GM18519 (cell line): Measurements from ENCODE around the gene C5orf22.
"Not testable (repeated sequence)": the region's sequence is repeated elsewhere in the genome, so short reads cannot be mapped to it uniquely, and the experiment has no call there.

Experiments
- ATAC-seq: cut with Tn5 transposase; IDR thresholded peaks from one replicate; pipeline ENCODE4 v1.9.1; 2021; ENCODE audit warnings: mild to moderate bottlenecking, moderate library complexity; ENCODE audit not compliant: unreplicated experiment, low FRiP score

Gene C5orf22

GRCh38 chr5:31531888-31532547, at the start of gene C5orf22, which contains the start of gene DROSHA:
Gene C5orf22, plus strand, starts transcription at chr5:31532301. Its CDS starts 92 bp downstream, at chr5:31532393.
Gene DROSHA, minus strand, starts transcription at chr5:31532093. Its CDS starts 3,034 bp downstream, at chr5:31529059.
- peak; percentile 88 for ATAC-seq

DNA sequence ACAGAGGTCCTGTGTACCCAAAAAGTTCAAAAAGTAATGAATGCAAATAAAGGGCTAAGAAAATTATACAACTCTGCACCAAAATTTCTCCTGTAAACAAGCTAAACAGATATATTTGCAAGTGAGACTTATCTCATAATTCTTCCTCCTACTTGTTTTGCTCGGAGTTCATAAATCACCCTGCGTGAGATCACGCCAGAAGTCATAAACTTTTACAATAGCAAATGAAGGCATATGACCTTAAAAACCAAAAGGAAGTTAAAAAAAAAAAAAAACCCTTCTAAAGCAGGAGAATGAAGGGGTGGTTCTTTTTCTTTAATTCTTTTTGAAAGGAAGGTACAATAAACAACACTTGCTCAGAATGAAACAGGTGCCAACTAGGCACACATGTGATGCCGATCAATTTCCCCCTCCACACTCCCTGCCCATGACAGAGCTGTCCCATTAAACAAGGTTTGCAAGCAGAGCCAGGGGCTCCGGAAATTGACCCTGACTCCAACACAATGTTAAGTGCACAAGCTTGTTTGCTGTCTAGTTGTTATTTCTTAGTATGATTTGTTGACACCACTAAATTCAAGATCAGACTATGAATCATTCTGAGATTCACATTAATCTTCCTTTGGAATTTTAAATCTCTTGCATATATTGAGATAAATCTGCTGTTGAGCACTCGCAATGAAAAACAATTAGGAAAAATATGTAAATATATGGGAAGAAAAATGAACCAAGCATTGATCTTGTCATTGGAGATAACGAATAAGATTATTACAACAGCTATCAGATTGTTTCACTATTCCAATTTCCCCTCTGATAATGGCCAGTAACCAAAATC, 46.5 kb upstream of the C5orf22 start:
- ATAC-seq: no peak

DNA sequence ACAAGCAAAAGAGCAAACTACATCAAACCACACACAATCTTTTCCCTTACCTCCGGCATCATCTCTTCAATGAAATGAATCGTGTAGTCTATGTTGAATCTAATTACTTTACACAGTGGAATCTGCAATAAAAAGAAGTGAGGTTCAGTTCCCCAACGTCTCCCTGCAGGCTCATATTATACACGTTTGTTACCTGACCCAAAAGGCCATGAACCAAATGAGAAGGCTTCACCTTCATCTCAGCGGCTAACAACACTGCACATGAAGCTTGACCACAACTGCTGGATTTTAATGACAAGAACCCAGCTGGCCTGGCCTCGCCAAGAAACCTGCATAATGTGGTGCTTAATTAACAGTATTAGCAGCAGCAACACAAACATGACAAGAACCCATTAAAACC, 45.7 kb upstream of the C5orf22 start:
- ATAC-seq: no peak

DNA sequence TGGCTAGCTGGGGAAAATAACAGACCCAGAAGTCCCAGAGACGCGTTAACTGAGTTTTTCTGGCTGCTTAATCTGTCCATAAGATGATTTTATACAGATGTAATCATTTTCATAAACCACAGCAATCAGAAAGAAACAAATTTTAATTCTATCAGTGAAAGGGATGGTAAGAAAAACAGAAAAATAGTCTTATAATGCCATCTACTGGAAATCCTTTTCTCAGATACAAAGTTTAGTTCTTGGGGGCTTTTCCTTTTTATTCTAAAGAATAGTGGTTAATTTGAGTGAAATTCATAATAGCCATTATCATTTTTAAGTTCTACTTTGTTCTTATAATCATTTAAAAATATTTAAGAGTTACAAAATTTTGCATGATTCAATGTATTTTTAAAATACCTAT, 44.6 kb upstream of the C5orf22 start:
- no peak for ATAC-seq

DNA sequence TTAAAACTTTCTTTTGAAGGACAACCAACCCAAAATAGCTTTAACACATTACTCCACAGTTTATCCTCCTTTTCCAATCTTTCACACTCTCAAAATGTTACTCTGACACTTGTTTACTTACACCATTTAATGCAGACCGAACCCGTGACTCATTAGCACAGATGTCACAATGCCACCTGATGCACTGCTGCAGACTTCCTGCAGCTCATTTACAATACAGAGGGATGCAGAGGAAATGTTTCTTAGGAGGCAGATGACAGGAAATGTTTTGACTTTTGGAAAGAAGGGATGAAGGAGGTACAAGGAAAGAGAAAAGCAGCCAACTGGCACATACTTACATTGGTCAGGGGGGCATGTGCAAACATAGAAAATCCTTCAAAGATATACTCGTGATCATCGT, 39.2 kb upstream of the C5orf22 start:
- ATAC-seq: no peak

- ATAC-seq: no peak
These were observed 36.8 kb upstream of the C5orf22 start for GRCh38 chr5:31495336-31495735.

- no peak for ATAC-seq
These were observed 35.8 kb upstream of the C5orf22 start for GRCh38 chr5:31496301-31496700.

DNA sequence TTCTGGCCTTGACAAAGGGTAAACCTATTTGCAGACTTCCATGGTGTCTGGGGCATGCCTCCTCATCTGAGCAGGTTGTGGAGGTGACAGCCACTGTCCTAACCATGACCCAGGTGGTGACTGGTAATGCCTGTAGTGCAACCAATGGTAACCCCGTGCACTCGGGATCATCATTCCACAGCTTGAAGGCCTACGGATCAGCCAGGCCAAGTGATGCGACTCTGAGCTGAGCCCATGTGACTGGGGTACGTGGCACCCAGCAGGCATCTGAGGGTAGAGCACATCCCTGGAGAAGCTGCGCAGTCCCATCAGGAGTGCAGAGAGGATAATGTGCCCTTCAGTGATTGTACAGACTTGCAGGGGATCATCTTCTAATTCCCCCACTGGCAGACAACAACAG, 35.2 kb upstream of the C5orf22 start:
- no peak for ATAC-seq

- ATAC-seq: no peak
These were observed 31.8 kb upstream of the C5orf22 start for GRCh38 chr5:31500256-31500655.

GRCh38 chr5:31502506-31502905, 29.6 kb upstream of the C5orf22 start:
- ATAC-seq: no peak

- no peak for ATAC-seq
These were observed 27.6 kb upstream of the C5orf22 start for GRCh38 chr5:31504529-31504928.

DNA sequence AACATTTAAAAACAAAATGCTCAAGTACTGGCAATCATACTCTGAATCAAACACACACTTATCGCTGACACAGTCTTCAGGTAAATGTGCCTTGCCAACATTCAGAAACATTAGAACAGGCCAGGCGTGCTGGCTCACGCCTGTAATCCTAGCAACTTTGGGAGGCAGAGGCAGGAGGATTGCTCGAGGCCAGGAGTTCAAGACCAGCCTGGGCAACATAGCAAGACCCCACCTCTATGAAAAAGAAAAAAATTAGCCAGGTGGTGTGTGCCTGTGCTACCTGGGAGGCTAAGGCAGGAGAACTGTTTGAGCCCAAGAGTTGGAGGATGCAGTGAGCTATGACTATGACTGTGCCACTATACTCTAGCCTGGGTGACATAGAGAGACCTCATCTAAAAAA, 20.8 kb upstream of the C5orf22 start:
- no peak for ATAC-seq

- ATAC-seq: no peak
These were observed 15.3 kb upstream of the C5orf22 start for GRCh38 chr5:31516802-31517201.

- no peak for ATAC-seq
These were observed 9.1 kb upstream of the C5orf22 start for GRCh38 chr5:31523041-31523440.

DNA sequence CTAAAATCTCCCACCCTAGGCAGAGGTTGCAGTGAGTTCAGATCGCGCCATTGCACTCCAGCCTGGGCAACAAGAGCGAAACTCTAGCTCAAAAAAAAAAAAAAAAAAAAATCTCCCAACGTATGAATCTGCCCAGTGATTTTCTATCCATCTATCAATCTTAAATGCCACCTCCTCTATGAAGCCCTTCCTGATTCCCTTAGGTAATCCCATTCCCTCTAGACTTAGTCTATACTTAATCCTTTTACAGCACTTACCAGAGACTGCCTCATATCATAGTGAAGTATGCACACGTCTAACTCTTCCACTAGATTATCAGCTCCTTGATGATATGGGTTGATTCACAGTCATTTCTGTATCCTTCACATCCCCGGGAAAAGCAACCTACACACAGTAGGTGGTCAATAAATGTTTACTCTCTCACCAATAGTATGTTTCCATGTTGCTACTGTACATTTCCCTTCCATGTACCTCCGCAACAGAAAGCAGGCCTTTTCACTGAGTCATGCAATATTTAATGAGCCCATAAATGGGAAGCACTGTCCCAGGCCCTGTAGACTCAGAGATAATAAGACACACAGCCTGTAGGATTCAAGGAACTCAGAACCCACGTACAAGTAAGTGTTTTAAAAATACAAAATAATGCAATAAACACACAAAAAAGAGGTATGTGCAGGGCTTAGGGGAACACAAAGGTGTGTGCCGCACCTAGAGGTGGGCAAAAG, 1.4 kb upstream of the C5orf22 start:
- no peak for ATAC-seq

- peak; percentile 24 for ATAC-seq
These were observed 586 bp upstream of the C5orf22 start for GRCh38 chr5:31531543-31531887.

DNA sequence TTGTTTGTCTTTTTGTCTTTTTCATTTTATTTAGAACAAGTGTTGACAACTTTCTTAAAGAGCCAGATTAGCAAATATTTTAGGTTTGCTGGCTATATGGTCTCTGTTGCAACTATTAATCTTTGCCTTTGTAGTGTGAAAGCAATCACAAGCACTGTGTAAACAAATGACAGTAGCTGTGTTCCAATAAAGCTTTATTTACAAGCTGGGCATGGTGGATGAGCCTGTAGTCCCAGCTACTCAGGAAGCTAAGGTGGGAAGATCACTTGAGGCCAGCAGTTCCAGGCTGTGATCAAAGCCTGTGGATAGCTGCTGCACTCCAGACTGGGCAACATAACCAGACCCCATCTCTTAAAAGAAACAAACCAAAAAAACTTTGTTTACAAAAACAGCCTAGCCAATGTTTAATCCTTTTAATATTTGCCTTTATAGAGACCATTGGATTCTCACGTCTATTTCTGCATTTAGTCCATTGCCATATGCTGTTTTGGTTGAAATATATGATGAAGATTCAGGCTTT, 2.5 kb downstream of the C5orf22 start:
- ATAC-seq: no peak

- ATAC-seq: no peak
These were observed 4.8 kb downstream of the C5orf22 start for GRCh38 chr5:31536873-31537272.

GRCh38 chr5:31537349-31537748, 5.2 kb downstream of the C5orf22 start:
- ATAC-seq: no peak

DNA sequence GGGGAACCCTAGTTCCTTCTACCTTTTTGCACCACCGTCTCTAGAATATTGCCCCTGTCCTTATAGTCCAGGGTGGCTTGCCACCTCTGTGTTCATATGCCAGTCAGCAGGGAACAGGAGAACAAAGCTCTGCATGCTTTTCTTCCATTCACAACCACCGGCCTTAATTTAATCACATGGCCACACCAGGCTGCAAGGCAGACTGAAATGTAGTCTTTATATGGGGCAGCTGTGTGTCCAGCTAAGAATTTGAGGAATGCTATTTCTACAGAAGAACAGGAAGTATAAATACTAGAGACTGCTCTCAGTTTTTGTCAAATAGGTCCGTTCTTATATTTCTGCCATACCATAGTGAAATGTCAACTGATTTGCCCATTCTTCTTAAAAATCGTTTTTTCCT, 5.8 kb downstream of the C5orf22 start:
- no peak for ATAC-seq

DNA sequence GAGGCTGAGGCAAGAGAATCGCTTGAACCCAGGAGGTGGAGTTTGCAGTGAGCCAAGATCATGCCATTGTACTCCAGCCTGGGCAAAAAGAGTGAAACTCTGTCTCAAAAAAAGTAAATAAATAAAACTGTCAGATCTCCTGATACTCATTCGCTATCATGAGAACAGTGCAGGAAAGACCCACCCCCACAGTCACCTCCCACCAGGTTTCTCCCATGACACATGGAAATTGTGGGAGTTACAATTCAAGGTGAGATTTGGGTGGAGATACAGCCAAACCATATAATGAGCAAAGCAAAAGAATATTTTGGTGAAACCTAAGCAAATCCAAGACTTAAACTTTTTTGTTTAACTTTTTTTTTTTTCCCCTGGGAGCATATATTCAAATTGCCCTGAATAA, 17.0 kb downstream of the C5orf22 start:
- not testable (repeated sequence) for ATAC-seq
